ENCODE results near the gene NGFR.

GRCh38 chr17:49455272-49455861 is 39.7 kb upstream of the NGFR start:
- TF ChIP-seq, protein P1, sequence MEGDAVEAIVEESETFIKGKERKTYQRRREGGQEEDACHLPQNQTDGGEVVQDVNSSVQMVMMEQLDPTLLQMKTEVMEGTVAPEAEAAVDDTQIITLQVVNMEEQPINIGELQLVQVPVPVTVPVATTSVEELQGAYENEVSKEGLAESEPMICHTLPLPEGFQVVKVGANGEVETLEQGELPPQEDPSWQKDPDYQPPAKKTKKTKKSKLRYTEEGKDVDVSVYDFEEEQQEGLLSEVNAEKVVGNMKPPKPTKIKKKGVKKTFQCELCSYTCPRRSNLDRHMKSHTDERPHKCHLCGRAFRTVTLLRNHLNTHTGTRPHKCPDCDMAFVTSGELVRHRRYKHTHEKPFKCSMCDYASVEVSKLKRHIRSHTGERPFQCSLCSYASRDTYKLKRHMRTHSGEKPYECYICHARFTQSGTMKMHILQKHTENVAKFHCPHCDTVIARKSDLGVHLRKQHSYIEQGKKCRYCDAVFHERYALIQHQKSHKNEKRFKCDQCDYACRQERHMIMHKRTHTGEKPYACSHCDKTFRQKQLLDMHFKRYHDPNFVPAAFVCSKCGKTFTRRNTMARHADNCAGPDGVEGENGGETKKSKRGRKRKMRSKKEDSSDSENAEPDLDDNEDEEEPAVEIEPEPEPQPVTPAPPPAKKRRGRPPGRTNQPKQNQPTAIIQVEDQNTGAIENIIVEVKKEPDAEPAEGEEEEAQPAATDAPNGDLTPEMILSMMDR (IDR thresholded peaks at IDR 0.05), result no peak
- no peak for TF ChIP-seq POLR2A (IDR thresholded peaks at IDR 0.05)

All from lower leg skin (tissue), 3 donors.